GM19463 (cell line): ENCODE measurements around the gene CDADC1.
A peak's percentile ranks its signal among the peaks of the same experiment; 100 is the strongest.

Experiments used
- ATAC-seq: cut with Tn5 transposase; IDR thresholded peaks from one replicate; pipeline ENCODE4 v1.9.1; 2021; ENCODE audit warnings: mild to moderate bottlenecking, moderate library complexity; ENCODE audit not compliant: unreplicated experiment

Gene CDADC1

GRCh38 chr13:49247643-49248621, at the start of gene CDADC1:
Gene CDADC1, plus strand, starts transcription at chr13:49247925. Its CDS starts 113 bp downstream, at chr13:49248038.
- peak; percentile 99 for ATAC-seq

DNA sequence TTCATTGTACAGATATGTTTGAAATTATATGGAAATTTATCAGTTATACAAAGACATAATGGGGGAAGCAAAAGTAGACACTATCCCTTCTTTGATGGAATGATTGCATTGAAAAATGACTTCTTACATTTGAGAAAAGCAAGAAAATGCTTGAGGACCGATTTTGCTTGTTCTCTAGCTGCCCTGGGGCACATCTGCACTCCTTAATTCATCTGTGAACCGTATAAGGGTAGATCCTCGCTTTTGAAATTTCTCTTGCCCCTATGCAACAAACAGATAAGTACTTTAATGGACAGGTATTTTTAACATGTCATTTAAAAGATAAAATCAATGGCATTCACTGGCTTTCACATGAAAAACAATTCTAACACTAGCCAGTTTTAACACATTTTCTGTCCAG, 41.1 kb upstream of the CDADC1 start:
- no peak for ATAC-seq

DNA sequence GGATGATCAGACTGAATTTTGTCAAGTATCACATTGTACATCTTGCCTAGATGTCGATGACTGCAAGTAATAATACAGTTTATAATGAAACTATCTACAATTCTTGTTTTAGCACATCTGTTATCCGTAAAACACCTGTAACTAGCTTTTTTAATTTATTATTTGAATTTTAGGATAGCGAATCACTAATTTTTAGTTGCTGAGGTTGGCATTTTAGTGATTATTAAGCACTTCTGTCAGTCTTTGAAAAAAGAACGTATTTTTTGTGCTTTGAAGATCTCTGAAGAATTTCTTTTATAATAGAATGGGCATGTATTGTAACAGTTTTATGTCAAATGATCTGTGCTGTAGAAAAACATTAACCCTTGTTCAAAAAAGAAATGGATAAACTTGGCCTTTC, 39.1 kb upstream of the CDADC1 start:
- ATAC-seq: no peak

DNA sequence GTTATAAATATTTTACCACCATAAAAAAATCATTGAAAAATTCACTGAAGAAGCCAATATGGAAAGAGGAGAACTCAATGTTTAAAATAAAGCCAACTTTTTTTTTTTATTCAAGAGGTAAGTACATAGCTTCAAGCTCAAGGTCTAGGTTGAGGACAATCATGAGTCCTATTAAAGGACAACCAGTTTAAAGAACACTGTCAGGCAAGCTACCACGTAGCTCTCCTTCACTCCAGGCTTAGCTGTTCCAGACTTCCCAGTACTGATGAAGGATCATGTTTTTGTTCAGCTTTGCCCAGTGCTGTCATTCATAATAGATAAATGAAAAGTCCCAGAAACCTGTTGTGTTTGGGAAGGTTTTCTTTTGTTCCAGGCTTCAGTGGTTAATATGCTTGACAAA, 37.6 kb upstream of the CDADC1 start:
- ATAC-seq: no peak

GRCh38 chr13:49210669-49211068, 37.1 kb upstream of the CDADC1 start:
- ATAC-seq: no peak

DNA sequence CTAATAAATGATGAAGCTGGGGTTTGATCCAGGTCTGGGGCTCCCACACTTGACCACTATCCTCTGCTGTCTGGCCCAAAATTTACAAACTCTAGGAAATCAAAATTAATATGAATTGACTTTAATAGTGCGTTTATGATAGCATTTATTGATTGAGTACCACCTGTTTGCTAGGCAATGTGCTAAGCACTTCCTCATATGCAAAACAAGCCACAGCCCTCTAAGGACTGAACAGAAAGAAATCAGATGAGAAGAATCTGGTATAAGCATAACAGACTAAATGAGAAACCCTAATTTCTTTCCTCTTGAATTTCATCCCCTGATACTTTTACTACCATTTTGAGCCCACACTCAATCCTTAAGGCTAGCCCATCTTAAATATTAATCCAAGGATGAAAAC, 34.2 kb upstream of the CDADC1 start:
- no peak for ATAC-seq

DNA sequence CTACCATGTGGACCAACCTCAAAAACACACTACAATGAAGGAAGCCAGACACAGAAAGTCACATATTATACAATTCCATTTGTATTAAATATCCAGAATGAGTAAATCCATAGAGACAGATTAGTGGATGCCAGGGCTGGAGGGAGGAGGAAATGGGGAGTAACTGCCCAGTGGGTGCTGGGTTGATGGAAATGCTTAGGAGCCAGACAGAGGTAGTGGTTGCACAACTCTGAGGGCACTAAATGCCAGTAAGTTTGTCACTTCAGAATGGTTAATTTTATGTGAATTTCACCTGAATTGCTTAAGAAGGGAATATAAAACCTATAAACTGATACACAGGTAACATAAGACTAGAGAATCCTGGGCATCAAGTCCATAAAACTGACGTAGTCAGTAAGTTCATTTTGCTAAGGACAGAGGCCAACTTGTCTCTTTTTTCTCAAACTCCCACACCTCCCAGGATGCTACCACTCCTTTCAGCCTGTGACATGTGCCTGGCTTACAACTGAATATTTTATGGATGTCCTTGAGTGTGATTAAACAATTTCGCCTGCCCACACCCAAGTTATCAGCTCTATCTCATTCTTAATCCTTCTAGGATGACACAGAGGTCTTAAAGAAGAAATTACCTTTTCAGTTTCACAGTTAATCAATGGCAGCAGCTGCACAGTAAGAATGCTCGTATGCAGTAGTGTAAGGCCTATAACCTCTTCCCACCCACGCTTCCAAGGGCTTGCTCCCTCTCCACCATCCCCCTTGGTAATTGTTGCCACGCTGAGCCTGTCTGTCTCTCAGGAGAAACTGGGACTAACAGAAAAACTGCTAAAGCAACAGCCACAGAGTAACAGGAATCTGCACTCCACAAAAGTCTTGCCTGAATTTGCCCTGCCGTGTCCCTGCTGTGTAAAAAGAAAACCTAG, 33.5 kb upstream of the CDADC1 start:
- ATAC-seq: peak; percentile 13

DNA sequence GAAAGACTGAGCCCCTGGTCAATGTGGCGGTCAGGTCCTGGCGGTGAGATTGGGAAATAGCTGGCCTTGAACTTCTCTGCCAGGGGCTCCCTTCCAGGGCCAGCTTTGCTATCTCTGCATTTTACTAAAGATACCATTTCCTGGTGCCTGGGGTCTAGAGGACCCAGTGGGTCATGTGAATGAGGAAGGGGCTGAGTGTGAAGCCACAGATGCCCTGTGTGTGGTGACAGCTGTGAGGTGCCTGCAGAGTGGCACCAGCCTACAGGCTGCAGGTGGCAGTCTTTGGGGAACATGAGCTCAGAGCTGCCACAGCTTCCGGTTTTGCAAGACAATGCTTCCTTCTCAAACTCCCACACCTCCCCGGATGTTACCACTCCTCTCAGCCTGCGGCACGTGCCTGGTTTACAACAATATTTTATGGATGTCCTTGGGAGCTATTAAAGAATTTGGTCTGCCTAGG, 32.8 kb upstream of the CDADC1 start:
- peak; percentile 69 for ATAC-seq

GRCh38 chr13:49216334-49216733, 31.4 kb upstream of the CDADC1 start:
- ATAC-seq: no peak

DNA sequence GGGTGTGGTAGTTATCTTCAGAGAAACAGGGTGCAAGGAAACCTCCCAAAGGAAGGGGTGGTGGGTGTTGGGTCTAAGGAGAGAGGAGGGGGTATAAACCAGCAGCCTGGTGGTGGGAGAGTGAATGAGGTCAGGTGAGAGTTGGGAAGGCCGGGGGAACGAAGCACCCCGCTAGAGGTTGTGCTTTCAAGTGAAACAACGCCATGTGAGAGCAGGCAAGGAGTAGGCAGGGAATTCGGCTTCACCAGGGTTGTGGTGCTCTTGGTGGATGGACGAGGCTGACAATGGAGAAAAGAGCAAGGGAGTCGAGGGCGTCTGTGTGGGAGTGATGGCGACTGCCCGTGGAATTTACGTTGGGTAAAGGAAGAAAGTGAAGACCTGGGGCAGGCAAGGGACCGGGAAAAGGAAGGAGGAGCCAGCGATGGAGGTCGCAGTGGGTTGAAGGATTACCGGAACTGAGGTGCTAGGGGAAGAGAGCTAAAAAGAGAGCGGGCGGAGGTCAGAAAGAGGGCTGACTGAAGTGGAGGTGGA, 29.7 kb upstream of the CDADC1 start:
- no peak for ATAC-seq

DNA sequence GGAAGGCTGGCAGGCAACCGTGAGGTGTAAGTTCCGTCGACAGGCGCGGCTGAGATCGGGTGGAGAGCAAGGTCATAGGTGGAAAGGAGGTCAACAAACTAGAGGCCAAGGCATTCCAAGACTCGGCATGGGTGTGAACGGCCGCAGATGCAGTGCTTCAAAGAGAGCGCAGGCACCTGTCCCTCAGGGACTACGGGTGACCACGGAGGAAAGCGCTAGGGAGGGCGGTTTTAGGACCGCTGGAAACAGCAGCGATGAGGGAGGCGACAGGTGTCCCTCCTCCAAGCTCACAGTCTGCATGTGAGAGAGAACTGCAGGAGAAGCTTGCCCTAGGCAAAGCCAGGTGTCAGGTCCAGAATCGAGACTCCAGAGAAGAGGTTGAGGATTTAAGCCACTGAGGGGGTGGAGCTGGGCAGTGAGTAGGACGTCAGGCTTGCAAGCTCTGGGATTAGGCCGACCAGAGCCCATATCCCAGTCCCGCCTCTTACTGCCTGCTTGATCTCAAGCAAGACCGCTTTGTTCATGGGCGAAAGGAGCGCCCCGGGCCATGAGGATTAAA, 29.2 kb upstream of the CDADC1 start:
- no peak for ATAC-seq

- no peak for ATAC-seq
These were observed 28.1 kb upstream of the CDADC1 start for GRCh38 chr13:49219647-49220035.

DNA sequence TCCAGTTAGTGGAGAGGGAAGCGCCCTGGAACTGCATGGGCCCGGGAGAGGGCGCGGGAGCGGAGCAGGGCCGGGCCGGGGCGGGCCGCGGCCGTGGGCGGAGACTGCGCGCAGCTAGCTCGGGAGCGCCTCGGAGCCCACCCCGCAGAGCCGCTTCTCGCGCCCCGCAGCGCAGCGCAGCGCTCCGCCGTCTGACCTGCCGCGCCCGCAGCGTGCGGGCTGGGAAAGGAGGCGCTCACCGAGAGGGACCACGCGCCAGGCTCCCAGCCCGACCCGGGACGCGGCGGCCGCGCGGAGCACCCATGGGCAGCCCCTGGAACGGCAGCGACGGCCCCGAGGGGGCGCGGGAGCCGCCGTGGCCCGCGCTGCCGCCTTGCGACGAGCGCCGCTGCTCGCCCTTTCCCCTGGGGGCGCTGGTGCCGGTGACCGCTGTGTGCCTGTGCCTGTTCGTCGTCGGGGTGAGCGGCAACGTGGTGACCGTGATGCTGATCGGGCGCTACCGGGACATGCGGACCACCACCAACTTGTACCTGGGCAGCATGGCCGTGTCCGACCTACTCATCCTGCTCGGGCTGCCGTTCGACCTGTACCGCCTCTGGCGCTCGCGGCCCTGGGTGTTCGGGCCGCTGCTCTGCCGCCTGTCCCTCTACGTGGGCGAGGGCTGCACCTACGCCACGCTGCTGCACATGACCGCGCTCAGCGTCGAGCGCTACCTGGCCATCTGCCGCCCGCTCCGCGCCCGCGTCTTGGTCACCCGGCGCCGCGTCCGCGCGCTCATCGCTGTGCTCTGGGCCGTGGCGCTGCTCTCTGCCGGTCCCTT, 27.5 kb upstream of the CDADC1 start, which contains the start of gene MLNR:
Gene MLNR, plus strand, starts transcription at position 303 of the 820 bp plus-strand sequence. Its CDS starts 0 bp downstream, at position 303.
- ATAC-seq: peak; percentile 55

- no peak for ATAC-seq
These were observed 26.7 kb upstream of the CDADC1 start for GRCh38 chr13:49220856-49221589.

DNA sequence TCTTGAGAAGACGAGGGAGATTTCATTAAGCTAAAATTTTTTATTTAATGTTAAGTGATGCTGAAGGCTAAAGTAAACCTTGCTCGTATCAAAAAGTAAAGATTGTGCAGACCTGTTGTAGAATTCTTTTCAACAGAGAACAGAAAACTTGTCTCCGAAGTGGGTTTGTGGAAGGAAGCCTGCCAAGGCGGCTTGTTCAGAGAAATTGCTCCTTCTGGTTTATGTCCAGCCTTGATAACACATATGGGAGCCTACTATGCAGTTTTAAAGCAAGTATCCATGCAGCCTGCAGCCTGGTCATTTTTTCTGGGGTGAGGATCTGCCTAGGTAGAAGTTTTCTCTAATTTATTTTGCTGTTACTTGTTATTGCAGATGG, 26.1 kb upstream of the CDADC1 start:
- ATAC-seq: no peak

DNA sequence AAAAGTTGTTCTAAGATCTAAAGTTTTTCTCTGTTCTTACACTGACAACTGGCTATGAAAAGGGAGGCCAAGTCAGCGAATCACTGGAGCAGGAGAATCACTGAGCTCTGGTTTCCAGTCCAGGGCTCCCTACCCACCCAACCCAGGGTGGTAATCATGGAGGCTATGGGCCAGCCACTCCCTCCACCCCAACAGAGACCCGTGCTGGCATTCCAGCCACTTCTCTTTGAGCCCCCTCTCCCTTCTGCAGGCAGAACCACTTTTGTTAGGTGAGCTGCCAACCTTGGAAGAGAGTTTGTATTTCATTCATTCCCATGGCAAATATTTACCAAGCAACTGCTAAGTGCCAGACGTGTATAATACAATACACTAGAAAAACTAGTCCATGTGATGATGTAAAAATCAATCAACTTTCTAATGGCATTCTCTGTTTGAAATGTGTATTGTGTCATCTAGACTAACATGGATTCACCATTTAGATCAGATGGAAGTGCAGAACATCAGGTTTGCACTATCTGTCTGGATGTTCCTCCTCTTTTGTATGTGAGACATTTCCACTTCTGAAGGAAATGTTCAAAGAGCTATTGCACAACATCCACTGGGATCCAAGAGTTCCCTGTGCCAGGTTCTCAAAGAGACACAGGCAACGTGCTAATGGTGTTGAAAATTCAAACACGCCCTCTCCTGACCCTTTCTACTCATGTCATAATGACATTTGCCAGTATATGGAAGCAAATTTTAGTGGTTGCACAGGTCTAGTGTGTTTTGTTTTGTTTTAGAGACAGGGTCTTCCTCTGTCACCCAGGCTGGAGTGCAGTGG, 22.3 kb upstream of the CDADC1 start:
- no peak for ATAC-seq

- ATAC-seq: no peak
These were observed 21.1 kb upstream of the CDADC1 start for GRCh38 chr13:49226613-49227012.

GRCh38 chr13:49234741-49235140, 13.0 kb upstream of the CDADC1 start:
- ATAC-seq: no peak
